Mucosa of descending colon (tissue), 3 donors: ENCODE measurements around the gene MTA1. TPM values are rescaled to one million over a fixed set of nuclear protein-coding genes. Genes with fewer than 3 reads are reported as not detected.

Experiments used
- ATAC-seq: fragments of 200-7000 bp; cut with Tn5 transposase; one replicate; pipeline ENCODE4 v1.9.1; 2020; ENCODE audit warnings: mild to moderate bottlenecking, moderate library complexity
- DNase-seq, 3 donors: peaks; one replicate each; pipeline ENCODE4 v3.0.0-alpha.2; 2020
- H3K36me3 ChIP-seq: fragments of 200-600 bp; one replicate; pipeline ENCODE4 v1.8.0; 2021; ENCODE audit warnings: low read depth, mild to moderate bottlenecking
- H3K4me1 ChIP-seq: fragments of 200-600 bp; one replicate; pipeline ENCODE4 v1.8.0; 2021; ENCODE audit warnings: low read depth, mild to moderate bottlenecking
- H3K4me3 ChIP-seq: fragments of 200-600 bp; one replicate; pipeline ENCODE4 v1.8.0; 2021; ENCODE audit warnings: mild to moderate bottlenecking
- H3K9me3 ChIP-seq: fragments of 200-600 bp; one replicate; pipeline ENCODE4 v1.8.0; 2021; ENCODE audit warnings: mild to moderate bottlenecking
- intact Hi-C, 2 donors: fragments of 100-400 bp; cut with DNase I in 1 of 2; cut with micrococcal nuclease in 1 of 2; formaldehyde crosslinking; loops; one replicate each; pipeline versions ENCODE4 v1.11.0 to v1.11.1; 2022; cut with DNase I, micrococcal nuclease
- total RNA-seq, 3 donors: library from RNA; stranded (reverse); fragmentation: NEBNext Ultra II Directional in 2 of 3; extraction: Animal tissue kit (Norgen Biotek cat#: 25700) in 2 of 3; gene quantifications; one replicate each; pipeline versions ENCODE4 v1.2.1 to v1.2.4, GENCODE V29; 2021 to 2023
- TF ChIP-seq, protein P1 (sequence below): fragments of 200-600 bp; IDR thresholded peaks from one replicate; pipeline ENCODE4 v1.8.0; 2022; ENCODE audit warnings: antibody characterized with exemption, mild to moderate bottlenecking
- donor health status: DM: no; HTN: no; CAD: no; lungs with moderate emphysema.
- donor health status: DM: no; HTN: no; CAD: no.
- donor health status: DM: no; HTN: yes; CAD: no.

The MTA1 gene
- total RNA-seq, 3 donors from 2014 or later: 76.4 to 105 (median 79.7) TPM

DNA sequence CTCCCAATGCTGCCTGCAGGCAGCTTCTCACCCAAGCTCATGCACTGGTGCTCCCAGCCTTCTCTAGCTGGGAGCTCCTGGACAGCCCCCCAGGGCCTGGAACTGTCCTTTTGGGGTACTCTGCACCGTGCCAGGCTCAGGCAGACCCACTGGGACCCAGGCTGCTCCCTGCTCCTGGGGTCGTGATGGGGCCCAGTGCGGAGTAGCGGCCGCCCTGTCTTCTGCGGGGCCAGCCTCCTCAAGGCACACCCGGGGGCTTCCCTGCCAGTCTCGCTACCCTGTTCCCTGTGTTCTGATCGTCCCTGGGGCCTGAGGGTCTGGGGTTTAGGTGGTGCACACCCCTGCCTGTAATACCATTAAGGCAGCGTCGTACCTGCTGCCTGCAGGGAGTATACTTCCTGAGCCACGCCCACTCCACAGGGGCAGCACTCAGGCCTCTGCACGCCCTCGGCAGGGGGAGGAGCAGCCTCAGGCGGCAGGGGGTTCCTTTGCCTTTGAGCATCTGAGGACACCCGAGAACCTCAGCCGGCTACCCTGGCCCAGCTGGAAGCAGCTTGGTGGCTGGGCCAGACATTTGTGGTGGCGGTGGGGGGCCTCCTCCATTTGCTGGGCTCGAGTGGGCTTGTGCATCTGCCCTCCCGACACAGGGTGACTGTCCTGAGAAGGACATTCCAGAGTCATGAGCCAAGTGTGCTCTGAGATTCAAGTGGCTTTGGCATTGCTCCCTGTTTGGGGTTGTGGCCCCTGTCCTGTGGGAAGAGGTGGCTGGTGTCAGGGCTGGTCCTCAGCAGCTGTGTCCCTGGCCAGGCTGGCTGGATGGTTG lies 45.8 kb downstream of the MTA1 start:
- ATAC-seq (no peak), DNase-seq (no peak)
- Histone ChIP-seq H3K4me3 (no peak overlapping the region), H3K9me3 (no peaks in the 10 kb centered on the region), H3K36me3 (no peaks in the 10 kb centered on the region), H3K4me1 (no peaks in the 10 kb centered on the region)
- intact Hi-C loops: no loop called here
- TF ChIP-seq, protein P1, sequence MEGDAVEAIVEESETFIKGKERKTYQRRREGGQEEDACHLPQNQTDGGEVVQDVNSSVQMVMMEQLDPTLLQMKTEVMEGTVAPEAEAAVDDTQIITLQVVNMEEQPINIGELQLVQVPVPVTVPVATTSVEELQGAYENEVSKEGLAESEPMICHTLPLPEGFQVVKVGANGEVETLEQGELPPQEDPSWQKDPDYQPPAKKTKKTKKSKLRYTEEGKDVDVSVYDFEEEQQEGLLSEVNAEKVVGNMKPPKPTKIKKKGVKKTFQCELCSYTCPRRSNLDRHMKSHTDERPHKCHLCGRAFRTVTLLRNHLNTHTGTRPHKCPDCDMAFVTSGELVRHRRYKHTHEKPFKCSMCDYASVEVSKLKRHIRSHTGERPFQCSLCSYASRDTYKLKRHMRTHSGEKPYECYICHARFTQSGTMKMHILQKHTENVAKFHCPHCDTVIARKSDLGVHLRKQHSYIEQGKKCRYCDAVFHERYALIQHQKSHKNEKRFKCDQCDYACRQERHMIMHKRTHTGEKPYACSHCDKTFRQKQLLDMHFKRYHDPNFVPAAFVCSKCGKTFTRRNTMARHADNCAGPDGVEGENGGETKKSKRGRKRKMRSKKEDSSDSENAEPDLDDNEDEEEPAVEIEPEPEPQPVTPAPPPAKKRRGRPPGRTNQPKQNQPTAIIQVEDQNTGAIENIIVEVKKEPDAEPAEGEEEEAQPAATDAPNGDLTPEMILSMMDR: no peak

DNA sequence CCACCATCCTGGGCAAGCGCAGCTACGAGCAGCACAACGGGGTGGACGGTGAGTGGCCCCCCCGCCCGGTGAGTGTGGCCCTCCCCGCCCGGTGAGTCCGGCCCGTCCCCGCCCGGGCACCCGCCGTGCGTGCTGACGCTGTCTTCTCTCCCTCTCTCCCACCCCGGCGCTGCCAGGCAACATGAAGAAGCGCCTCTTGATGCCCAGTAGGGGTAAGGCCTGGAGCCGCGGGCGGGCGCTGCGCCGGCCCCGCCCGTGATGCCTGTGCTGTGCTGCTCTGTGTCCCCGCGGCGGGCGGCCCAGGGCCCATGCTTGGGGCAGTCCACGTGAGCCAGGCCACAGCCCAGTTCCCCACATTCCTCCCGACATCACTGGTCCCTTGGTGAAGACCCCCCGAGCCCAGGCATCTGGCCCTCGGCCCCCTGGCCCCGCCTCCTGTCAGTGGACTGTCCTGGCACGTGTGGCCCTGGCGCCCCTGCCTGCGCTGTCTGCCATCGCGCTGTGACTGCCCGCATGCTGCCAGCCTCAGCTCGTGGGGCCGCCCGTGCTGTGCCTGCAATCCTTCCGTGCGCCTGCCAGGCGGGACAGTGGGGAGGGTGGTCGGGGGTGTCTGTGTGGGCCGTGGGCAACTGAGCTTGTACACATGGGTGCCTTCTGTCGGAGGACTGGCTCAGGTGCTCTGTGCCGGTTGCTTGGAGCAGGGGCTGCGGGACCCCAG lies 47.1 kb downstream of the MTA1 start:
- TF ChIP-seq, protein P1: no peak
- Histone ChIP-seq H3K36me3 (no peaks in the 10 kb centered on the region), H3K4me1 (no peaks in the 10 kb centered on the region), H3K9me3 (no peaks in the 10 kb centered on the region), H3K4me3 (no peak overlapping the region)
- no peak for ATAC-seq
- no peak for DNase-seq
- intact Hi-C loops: no loop called here

DNA sequence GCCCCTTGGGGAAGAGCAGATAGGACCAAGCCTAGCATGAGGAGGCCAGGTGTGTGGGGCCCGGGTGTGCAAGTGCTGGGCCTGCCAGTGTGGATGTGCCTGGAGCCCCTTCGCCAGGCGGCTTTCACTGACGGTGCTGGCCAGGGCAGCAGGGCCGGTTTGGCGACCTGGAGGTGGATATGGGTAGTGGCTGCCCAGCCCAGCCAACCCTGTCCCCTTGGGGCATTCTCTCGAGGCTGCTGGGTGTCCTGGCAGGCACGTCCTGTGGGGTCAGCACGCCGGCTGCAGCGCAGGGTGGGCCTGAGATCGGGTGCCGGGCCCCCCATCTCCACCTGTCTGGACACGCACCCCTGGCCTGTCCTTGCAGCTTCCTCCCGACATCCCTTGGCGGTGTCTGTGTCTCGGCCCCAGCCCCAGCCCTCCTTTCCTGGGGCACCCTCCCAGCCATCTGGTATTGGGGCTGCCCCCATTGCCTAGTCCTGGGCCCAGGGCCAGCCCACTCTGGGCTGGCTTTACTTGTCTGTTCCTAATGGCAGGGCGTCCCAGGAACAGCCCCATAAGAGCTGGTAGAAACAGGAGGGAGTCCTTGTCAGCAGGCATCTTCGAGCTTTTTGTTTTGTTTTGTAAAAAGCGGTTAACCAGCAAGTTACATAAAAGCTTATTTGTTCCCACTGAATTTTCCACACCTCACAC lies 47.8 kb downstream of the MTA1 start:
- Histone ChIP-seq H3K4me3 (no peak overlapping the region), H3K9me3 (no peaks in the 10 kb centered on the region), H3K4me1 (no peaks in the 10 kb centered on the region), H3K36me3 (no peaks in the 10 kb centered on the region)
- DNase-seq (no peak), ATAC-seq (no peak)
- TF ChIP-seq, protein P1: no peak
- intact Hi-C loops: no loop called here

DNA sequence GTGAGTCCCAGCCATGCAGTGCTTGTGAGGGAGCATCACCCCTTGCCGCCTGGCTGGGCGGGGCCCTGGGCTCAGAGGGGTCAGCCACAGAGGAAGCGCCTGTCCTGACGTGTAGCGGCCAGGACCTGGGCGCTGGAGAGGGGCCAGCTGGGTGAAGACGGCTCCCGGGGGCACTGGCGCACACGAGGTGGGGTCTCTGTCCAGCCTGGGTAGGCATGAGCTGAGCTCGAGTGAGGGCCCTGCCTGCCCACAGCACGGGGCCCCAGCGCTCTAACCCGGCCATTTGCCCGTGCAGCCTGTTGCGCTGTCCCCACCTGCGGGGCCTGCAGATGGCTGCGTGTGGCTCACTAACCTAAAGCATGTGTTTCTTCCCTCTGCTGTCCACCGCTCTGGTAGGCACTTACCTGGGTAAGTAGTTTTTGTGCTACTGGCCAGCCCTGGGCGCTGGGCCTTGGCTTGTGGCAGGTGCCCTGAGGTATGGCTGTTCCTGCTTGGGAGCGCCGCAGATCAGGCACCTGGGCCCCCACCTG lies 48.4 kb downstream of the MTA1 start:
- H3K36me3 ChIP-seq: no peaks in the 10 kb centered on the region
- H3K9me3 ChIP-seq: no peaks in the 10 kb centered on the region
- H3K4me3 ChIP-seq: no peak overlapping the region
- ATAC-seq: no peak
- TF ChIP-seq, protein P1: no peak
- DNase-seq: no peak
- intact Hi-C loops: no loop called here
- no peaks in the 10 kb centered on the region for H3K4me1 ChIP-seq

DNA sequence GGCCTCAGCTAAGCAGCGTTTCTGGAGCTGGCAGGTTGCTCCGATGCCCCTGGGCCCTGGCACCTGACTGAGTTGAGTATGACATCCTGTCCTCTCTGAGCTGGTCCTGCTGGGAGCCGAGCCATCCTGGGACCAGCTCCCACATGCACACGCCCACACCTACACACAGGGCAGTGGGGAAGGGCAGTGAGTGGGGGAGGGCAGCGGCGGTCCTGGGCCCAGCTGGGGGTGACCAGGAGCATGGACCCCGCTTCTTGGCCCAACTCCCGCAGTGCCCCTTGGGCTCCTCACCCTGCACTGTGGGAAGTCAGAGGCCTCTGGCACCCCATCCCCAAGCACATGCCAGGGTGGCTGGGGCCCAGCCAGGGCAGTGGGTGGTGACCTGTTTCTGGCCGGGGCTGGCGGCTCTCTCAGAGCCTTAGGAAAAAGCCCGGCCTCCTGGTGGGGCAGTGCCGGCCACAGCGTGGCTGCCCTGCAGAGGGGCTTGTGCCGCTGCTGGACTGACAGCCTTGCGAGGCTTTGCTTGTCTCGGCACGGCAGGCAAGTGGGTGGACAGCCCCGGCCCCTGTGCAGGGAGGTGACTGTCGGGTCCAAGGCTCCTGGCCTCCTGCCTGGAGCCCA lies 49.1 kb downstream of the MTA1 start:
- TF ChIP-seq, protein P1: no peak
- intact Hi-C loops: no loop called here
- no peak for DNase-seq
- H3K4me3 ChIP-seq: no peak overlapping the region
- H3K36me3 ChIP-seq: no peaks in the 10 kb centered on the region
- H3K9me3 ChIP-seq: no peaks in the 10 kb centered on the region
- peaks cover 5% of the 10 kb centered on the region for H3K4me1 ChIP-seq
- no peak for ATAC-seq
